HG02885 (cell line): ENCODE results near the gene BEGAIN.

Experiments
- ATAC-seq: cut with Tn5 transposase; IDR thresholded peaks from one replicate; pipeline ENCODE4 v1.9.1; 2021; ENCODE audit warnings: mild to moderate bottlenecking; ENCODE audit not compliant: unreplicated experiment, poor library complexity

The BEGAIN gene

GRCh38 chr14:100584056-100585031, 2.9 kb downstream of the BEGAIN start:
- ATAC-seq: no peak

GRCh38 chr14:100583245-100583644, 4.0 kb downstream of the BEGAIN start:
- ATAC-seq: no peak

- ATAC-seq: no peak
Observed at GRCh38 chr14:100582496-100583165, 4.6 kb downstream of the BEGAIN start.

- ATAC-seq: no peak
Observed at GRCh38 chr14:100581228-100582145, 5.7 kb downstream of the BEGAIN start.

GRCh38 chr14:100580316-100581227, 6.6 kb downstream of the BEGAIN start:
- no peak for ATAC-seq

- ATAC-seq: no peak
Observed at GRCh38 chr14:100578552-100578951, 8.7 kb downstream of the BEGAIN start.

GRCh38 chr14:100577986-100578431, 9.2 kb downstream of the BEGAIN start:
- no peak for ATAC-seq

- no peak for ATAC-seq
Observed at GRCh38 chr14:100577321-100577985, 9.8 kb downstream of the BEGAIN start.

- ATAC-seq: no peak
Observed at GRCh38 chr14:100576091-100577085, 10.8 kb downstream of the BEGAIN start.

GRCh38 chr14:100575266-100575995, 11.8 kb downstream of the BEGAIN start:
- ATAC-seq: no peak

GRCh38 chr14:100574642-100575031, 12.6 kb downstream of the BEGAIN start:
- ATAC-seq: no peak

GRCh38 chr14:100573757-100574641, 13.2 kb downstream of the BEGAIN start:
- no peak for ATAC-seq

GRCh38 chr14:100573002-100573756, 14.0 kb downstream of the BEGAIN start:
- no peak for ATAC-seq

GRCh38 chr14:100572543-100572942, 14.7 kb downstream of the BEGAIN start:
- no peak for ATAC-seq

GRCh38 chr14:100571837-100572236, 15.4 kb downstream of the BEGAIN start:
- ATAC-seq: no peak
